GM12878 (cell line): Measurements from ENCODE around the gene OTC. TPM values are rescaled to one million over a fixed set of nuclear protein-coding genes. Genes with fewer than 3 reads are reported as not detected.

Source experiments
- ATAC-seq: fragments of 200-7000 bp; cut with Tn5 transposase; 3 replicates; pipeline ENCODE4 v1.9.1; 2020; ENCODE audit warnings: mild to moderate bottlenecking, moderate library complexity
- BruUV-seq: library from RNA; stranded (reverse); fragments of 400-500 nt; replicated peaks from 2 replicates; lab custom pipeline; 2021; lab: Mats Ljungman, UMichigan
- CTCF ChIA-PET: fragments of 300-600 bp; sonication (Branson Sonifier 250); formaldehyde crosslinking; extraction: SDS; loops from one replicate; lab custom pipeline; 2021; ENCODE audit warnings: inconsistent platforms; lab: Yijun Ruan, JAX
- POLR2A ChIA-PET: fragments of 350-600 bp; formaldehyde crosslinking; extraction: SDS; loops from one replicate; lab custom pipeline; 2021; ENCODE audit warnings: inconsistent platforms; lab: Charles Lee
- RAD21 ChIA-PET: fragments of 300-600 bp; sonication (Branson Sonifier 250); formaldehyde crosslinking; loops from one replicate; lab custom pipeline; 2023; ENCODE audit warnings: antibody characterized with exemption; ENCODE audit not compliant: unreplicated experiment; lab: Charles Lee
- SMC1A ChIA-PET: fragments of 300-600 bp; sonication (Branson Sonifier 250); formaldehyde crosslinking; loops from one replicate; lab custom pipeline; 2023; ENCODE audit not compliant: unreplicated experiment, uncharacterized antibody; lab: Charles Lee
- DNase-seq: peaks from one replicate; pipeline ENCODE4 v3.0.0-alpha.2; 2011; ENCODE audit warnings: low read depth, low spot score
- FAIRE-seq: peaks from 3 replicates; lab custom pipeline; 2011; peaks lifted over from hg19 to GRCh38; lab: Jason Lieb, UNC
- H2AFZ ChIP-seq: 2 replicates; pipeline ENCODE4 v1.6.0; 2011; ENCODE audit warnings: low read depth, low read length, control low read depth; ENCODE audit not compliant: control insufficient read depth
- H3K27ac ChIP-seq: 2 replicates; pipeline ENCODE4 v1.5.1; 2011; ENCODE audit warnings: control low read depth; ENCODE audit not compliant: control insufficient read depth, insufficient read depth
- H3K27me3 ChIP-seq, 2 experiments: replicated peaks in 1 of 2; 2 replicates each; pipeline versions ENCODE4 v1.6.0 to v1.6.1; 2011; ENCODE audit warnings: low read length in 1 of 2; ENCODE audit not compliant: control insufficient read depth in 2 of 2, insufficient read depth in 2 of 2
- H3K36me3 ChIP-seq, 2 experiments: 2 replicates each; pipeline ENCODE4 v1.5.1; 2011; ENCODE audit warnings: low read length in 1 of 2; ENCODE audit not compliant: control insufficient read depth in 2 of 2, insufficient read depth in 2 of 2
- H3K4me1 ChIP-seq: 2 replicates; pipeline ENCODE4 v1.6.1; 2011; ENCODE audit warnings: mild to moderate bottlenecking, low read length, moderate library complexity, mixed read lengths; ENCODE audit not compliant: control insufficient read depth, insufficient read depth
- H3K4me2 ChIP-seq: 2 replicates; pipeline ENCODE4 v1.6.0; 2011; ENCODE audit warnings: control low read depth; ENCODE audit not compliant: control insufficient read depth, insufficient read depth
- H3K4me3 ChIP-seq: fragments of 200-600 bp; sonication (generic); 2 replicates; pipeline ENCODE4 v1.5.1; 2016
- H3K79me2 ChIP-seq: 2 replicates; pipeline ENCODE4 v1.6.0; 2011; ENCODE audit warnings: low read length; ENCODE audit not compliant: control insufficient read depth, insufficient read depth
- H3K9ac ChIP-seq: 2 replicates; pipeline ENCODE4 v1.8.0; 2011; ENCODE audit warnings: low read length, control low read depth, mixed read lengths; ENCODE audit not compliant: control insufficient read depth, insufficient read depth
- H3K9me3 ChIP-seq: replicated peaks from 3 replicates; pipeline ENCODE4 v1.5.1; 2011; ENCODE audit warnings: mild to moderate bottlenecking, low read length; ENCODE audit not compliant: control insufficient read depth, insufficient read depth
- H4K20me1 ChIP-seq: 2 replicates; pipeline ENCODE4 v1.6.0; 2011; ENCODE audit not compliant: control insufficient read depth, insufficient read depth
- BRCA1 ChIP-seq: IDR thresholded peaks from 2 replicates; pipeline ENCODE4 v1.6.1; 2011; ENCODE audit warnings: low read depth, low read length, improper control_type of control experiment
- ESRRA ChIP-seq: IDR thresholded peaks from 2 replicates; pipeline ENCODE4 v1.6.1; 2012; ENCODE audit warnings: mild to moderate bottlenecking, low read length, improper control_type of control experiment
- FOXK2 ChIP-seq: fragments of 450-650 bp; IDR thresholded peaks from 2 replicates; pipeline ENCODE4 v1.6.1; 2017; ENCODE audit warnings: mild to moderate bottlenecking, moderate library complexity
- GABPA ChIP-seq: IDR thresholded peaks from 2 replicates; pipeline ENCODE4 v1.6.1; 2014; ENCODE audit warnings: antibody characterized with exemption, low read depth, mild to moderate bottlenecking, inconsistent platforms
- IKZF2 ChIP-seq, 2 experiments: fragments of 450-650 bp; IDR thresholded peaks; 2 replicates each; pipeline ENCODE4 v1.6.1; 2017; ENCODE audit warnings: mild to moderate bottlenecking in 2 of 2, moderate library complexity in 2 of 2
- JUND ChIP-seq: IDR thresholded peaks from 2 replicates; pipeline ENCODE4 v1.6.1; 2012; ENCODE audit warnings: low read depth, mild to moderate bottlenecking, low read length, improper control_type of control experiment, moderate library complexity
- KLF5 ChIP-seq: fragments of 450-650 bp; IDR thresholded peaks from 2 replicates; pipeline ENCODE4 v1.6.1; 2014; ENCODE audit warnings: mild to moderate bottlenecking; ENCODE audit not compliant: partially characterized antibody
- MTA3 ChIP-seq: IDR thresholded peaks from 2 replicates; pipeline ENCODE4 v1.6.1; 2012; ENCODE audit warnings: low read length, inconsistent platforms, borderline replicate concordance
- NR2C1 ChIP-seq: fragments of 450-650 bp; IDR thresholded peaks from 2 replicates; pipeline ENCODE4 v1.6.1; 2017; ENCODE audit warnings: antibody characterized with exemption, mild to moderate bottlenecking, moderate library complexity
- RAD21 ChIP-seq: IDR thresholded peaks from 2 replicates; pipeline ENCODE4 v1.6.1; 2011; ENCODE audit warnings: mild to moderate bottlenecking, low read depth, low read length, moderate library complexity; ENCODE audit not compliant: insufficient read depth
- RELA ChIP-seq: fragments of 450-650 bp; IDR thresholded peaks from 2 replicates; pipeline ENCODE4 v1.8.0; 2014; ENCODE audit warnings: borderline replicate concordance; ENCODE audit not compliant: partially characterized antibody
- RFX5 ChIP-seq: IDR thresholded peaks from 2 replicates; pipeline ENCODE4 v1.6.1; 2011; ENCODE audit warnings: low read depth, low read length, improper control_type of control experiment
- SREBF2 ChIP-seq: IDR thresholded peaks from 2 replicates; pipeline ENCODE4 v1.6.1; 2012; ENCODE audit warnings: mild to moderate bottlenecking, low read length
- ZNF24 ChIP-seq: fragments of 450-650 bp; IDR thresholded peaks from 2 replicates; pipeline ENCODE4 v1.6.1; 2017; ENCODE audit warnings: antibody characterized with exemption, mild to moderate bottlenecking
- WGBS: methylation state at CpG from one replicate; pipeline ENCODE4 v1.1.6; 2016; ENCODE audit warnings: low lambda C conversion rate; ENCODE audit not compliant: insufficient replicate concordance, insufficient coverage; ENCODE audit errors: missing lambda C conversion rate; 5-methylcytosine and 5-hydroxymethylcytosine counted together
- in situ Hi-C: fragments of 300-500 bp; cut with MboI; formaldehyde crosslinking; loops from 9 replicates; pipeline ENCODE4 v1.14.3; 2018; ENCODE audit warnings: mixed read lengths
- intact Hi-C: fragments of 100-400 bp; cut with micrococcal nuclease; formaldehyde crosslinking; loops from one replicate; pipeline ENCODE4 v1.14.2; 2022; ENCODE audit not compliant: unreplicated experiment
- polyA plus RNA-seq, 11 experiments: library from polyadenylated mRNA; depleted of rRNA in 4 of 11; unstranded in 6 of 11; stranded (reverse) in 5 of 11; fragments of >200 nt; fragmentation: Nextera tagmentation in 4 of 11; fragmentation: Illumina TruSeq in 1 of 11; extraction: Ambion mirVana in 4 of 11; extraction: Trizol in 1 of 11; gene quantifications; 1 replicate in 1 of 11; 2 replicates in 10 of 11; pipeline versions ENCODE4 v1.2.1 to v1.2.3, GENCODE V29; 2011 to 2016; ENCODE audit warnings: inconsistent platforms in 2 of 11, missing spikeins in 2 of 11, low read depth in 1 of 11
- total RNA-seq, 4 experiments: library from RNA; depleted of rRNA in 3 of 4; stranded (reverse); fragments of >200 nt in 3 of 4; fragmentation: Illumina TruSeq in 1 of 4; extraction: Trizol in 1 of 4; gene quantifications; 2 replicates each; pipeline versions ENCODE4 v1.2.1 to v1.2.3, GENCODE V29; 2013 to 2021
- TF ChIP-seq, protein P1 (sequence below): fragments of 450-650 bp; conservative IDR thresholded peaks from 2 replicates; pipeline ENCODE4 v1.6.1; 2017; ENCODE audit warnings: mild to moderate bottlenecking, moderate library complexity
- TF ChIP-seq, protein P2 (sequence below): IDR thresholded peaks from 2 replicates; pipeline ENCODE4 v1.6.1; 2011; ENCODE audit warnings: borderline replicate concordance, low read depth, mild to moderate bottlenecking, moderate library complexity, low read length; ENCODE audit not compliant: insufficient read depth, poor library complexity, severe bottlenecking
- TF ChIP-seq, protein P3 (sequence below): IDR thresholded peaks from 2 replicates; pipeline ENCODE4 v1.6.1; 2011; ENCODE audit warnings: mild to moderate bottlenecking, low read depth, low read length, moderate library complexity; ENCODE audit not compliant: insufficient replicate concordance

Gene OTC
- total and polyA plus RNA-seq, 10 of the 15 experiments (the other 5 are each of a cell fraction or from before 2014, with no cell fraction given) = not detected

DNA sequence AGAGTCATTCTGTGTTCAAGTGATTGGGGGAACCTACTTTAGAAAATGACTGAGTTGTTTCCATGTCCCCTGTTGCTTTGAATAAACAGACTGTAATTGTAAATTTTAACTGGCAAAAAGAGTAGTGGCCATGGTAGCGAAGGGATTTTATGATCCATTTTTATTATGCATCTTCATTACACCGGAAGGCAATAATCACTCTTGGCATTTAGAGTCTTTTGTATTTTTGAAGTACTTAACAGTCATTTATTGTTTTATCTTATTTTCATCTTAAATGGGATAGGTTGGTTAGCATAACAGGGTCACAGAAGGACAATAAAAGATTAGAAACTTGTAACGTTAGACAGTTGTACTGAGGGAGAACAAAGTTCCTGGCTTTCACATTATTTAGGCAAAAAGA lies 11.0 kb upstream of the OTC start (continued):
- TF ChIP-seq, protein P1, sequence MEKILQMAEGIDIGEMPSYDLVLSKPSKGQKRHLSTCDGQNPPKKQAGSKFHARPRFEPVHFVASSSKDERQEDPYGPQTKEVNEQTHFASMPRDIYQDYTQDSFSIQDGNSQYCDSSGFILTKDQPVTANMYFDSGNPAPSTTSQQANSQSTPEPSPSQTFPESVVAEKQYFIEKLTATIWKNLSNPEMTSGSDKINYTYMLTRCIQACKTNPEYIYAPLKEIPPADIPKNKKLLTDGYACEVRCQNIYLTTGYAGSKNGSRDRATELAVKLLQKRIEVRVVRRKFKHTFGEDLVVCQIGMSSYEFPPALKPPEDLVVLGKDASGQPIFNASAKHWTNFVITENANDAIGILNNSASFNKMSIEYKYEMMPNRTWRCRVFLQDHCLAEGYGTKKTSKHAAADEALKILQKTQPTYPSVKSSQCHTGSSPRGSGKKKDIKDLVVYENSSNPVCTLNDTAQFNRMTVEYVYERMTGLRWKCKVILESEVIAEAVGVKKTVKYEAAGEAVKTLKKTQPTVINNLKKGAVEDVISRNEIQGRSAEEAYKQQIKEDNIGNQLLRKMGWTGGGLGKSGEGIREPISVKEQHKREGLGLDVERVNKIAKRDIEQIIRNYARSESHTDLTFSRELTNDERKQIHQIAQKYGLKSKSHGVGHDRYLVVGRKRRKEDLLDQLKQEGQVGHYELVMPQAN = no peak
- TF ChIP-seq NR2C1 = no peak
- no peak for TF ChIP-seq JUND
- TF ChIP-seq GABPA = no peak
- TF ChIP-seq RFX5 = no peak
- TF ChIP-seq, protein P2, sequence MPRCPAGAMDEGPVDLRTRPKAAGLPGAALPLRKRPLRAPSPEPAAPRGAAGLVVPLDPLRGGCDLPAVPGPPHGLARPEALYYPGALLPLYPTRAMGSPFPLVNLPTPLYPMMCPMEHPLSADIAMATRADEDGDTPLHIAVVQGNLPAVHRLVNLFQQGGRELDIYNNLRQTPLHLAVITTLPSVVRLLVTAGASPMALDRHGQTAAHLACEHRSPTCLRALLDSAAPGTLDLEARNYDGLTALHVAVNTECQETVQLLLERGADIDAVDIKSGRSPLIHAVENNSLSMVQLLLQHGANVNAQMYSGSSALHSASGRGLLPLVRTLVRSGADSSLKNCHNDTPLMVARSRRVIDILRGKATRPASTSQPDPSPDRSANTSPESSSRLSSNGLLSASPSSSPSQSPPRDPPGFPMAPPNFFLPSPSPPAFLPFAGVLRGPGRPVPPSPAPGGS = no peak

DNA sequence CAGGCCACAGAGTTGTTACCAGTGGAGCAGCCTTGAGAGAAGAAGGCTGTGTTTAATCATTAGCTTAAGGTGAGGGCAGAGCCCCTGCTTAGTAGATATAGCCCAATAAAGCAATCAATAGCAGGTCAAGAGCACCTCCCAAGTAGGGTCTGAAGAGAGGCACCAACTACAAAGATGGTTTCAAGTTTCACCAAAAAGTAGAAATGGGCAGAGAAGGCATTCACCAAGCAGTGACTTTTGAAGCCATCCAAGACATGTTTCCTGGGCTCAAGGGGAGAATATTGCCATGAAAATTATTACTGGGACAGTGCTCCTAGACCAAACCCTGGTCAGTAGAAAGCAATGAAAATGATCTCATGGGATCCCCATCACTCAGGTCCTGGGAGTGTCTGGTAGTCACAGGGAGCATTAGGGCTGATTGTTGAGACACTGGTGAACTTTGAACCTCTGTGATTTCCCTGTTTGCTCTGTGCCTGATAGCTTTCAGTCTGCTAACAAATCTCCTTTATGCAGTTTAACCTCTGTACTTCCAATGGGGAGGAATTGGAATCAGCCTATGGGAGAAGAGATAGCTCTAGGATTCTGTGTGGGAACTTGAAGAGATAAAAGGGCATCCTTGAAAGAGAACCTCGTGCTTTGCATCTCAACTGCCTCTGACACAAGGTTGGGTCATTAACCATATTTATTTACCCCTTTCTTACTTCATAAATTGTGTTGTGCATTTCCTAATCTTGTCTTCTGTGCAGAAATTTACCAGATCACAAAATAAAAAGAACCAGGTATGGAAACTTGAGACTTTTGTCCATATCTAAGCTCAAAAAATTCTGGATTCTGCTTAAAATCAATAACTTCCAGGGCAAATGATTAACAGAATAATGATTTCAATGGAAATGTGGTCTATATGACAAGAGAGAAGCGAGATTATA lies 9.3 kb upstream of the OTC start:
- 5% methylated on average over 2 of the region's 2 CpGs for WGBS
- no peak for FAIRE-seq
- TF ChIP-seq, protein P3, sequence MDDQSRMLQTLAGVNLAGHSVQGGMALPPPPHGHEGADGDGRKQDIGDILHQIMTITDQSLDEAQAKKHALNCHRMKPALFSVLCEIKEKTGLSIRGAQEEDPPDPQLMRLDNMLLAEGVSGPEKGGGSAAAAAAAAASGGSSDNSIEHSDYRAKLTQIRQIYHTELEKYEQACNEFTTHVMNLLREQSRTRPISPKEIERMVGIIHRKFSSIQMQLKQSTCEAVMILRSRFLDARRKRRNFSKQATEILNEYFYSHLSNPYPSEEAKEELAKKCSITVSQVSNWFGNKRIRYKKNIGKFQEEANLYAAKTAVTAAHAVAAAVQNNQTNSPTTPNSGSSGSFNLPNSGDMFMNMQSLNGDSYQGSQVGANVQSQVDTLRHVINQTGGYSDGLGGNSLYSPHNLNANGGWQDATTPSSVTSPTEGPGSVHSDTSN = no peak
- TF ChIP-seq RAD21 (no peak), FOXK2 (no peak), BRCA1 (no peak), RELA (no peak), SREBF2 (no peak), ESRRA (no peak), KLF5 (no peak), ZNF24 (no peak), MTA3 (no peak), IKZF2 (IDR thresholded peaks at IDR 0.05) (no peak)

More for the DNA sequence above, 9.3 kb upstream of the OTC start:
- Histone ChIP-seq H3K27me3 (no peaks in the 10 kb centered on the region; a peak in 1 of 4 replicates), H3K27ac (no peak overlapping the region), H4K20me1 (no peaks in the 10 kb centered on the region), H3K4me1 (no peaks in the 10 kb centered on the region), H3K9me3 (no peaks in the 10 kb centered on the region), H3K9ac (no peak overlapping the region), H3K4me3 (no peak overlapping the region), H3K36me3 (no peaks in the 10 kb centered on the region), H2AFZ (no peak overlapping the region), H3K4me2 (no peak overlapping the region), H3K79me2 (no peaks in the 10 kb centered on the region)
- RAD21 ChIA-PET = interaction anchor here (1.4 kb wide), 1 partner anchor 16 kb away, joined by 3 read pairs; the partner anchor contains the start of gene RPGR
- DNase-seq (no peak), ATAC-seq (no peak)
- BruUV-seq = no TSS peak
- CTCF ChIA-PET = interaction anchor here (1.0 kb wide), 1 partner anchor 11 kb away, joined by 4 read pairs; no protein-coding TSS in a partner anchor
- in situ Hi-C loops (no loop called here), intact Hi-C loops (no loop called here)
- POLR2A ChIA-PET = no interaction called here
- SMC1A ChIA-PET = no interaction called here
